ENCODE data around the gene PAX8. TPM values are rescaled to one million over a fixed set of nuclear protein-coding genes. Genes with fewer than 3 reads are reported as not detected.

The PAX8 gene
- total RNA-seq, 6 experiments from 2014 or later: 0.33 to 6.7 (median 5.1) TPM

- Mint-ChIP-seq H3K4me1 (ENCODE audit: low read depth) (no peaks in the 10 kb centered on the region), H3K4me3 (no peak overlapping the region), H3K27ac (no peak overlapping the region), H3K36me3 (ENCODE audit: low read depth) (no peaks in the 10 kb centered on the region), H3K27me3 (ENCODE audit: insufficient read depth) (peaks cover 16% of the 10 kb centered on the region), H3K9me3 (no peaks in the 10 kb centered on the region)
- DNase-seq: no peak
- TF ChIP-seq CTCF (IDR thresholded peaks at IDR 0.05): no peak
Measured at GRCh38 chr2:113187771-113188170, 91.0 kb downstream of the PAX8 start.

DNA sequence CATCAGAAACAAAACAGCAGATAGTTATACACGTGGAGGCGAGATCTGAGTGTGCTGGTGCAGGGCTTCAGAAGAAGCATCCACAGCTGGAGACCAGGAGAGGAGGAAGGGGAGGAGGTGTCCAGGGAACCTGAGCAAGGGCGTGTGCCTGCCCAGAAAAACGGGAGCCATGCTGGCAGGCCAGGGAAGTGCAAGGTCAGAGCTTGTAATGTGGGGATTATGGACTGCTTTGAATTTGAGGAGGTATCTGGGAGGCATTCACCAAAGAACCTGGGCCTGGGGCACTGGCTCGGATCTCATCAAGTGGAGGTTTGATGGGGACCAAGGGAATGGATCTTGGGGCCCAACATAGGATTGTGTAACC, 92.3 kb downstream of the PAX8 start:
- Mint-ChIP-seq H3K4me1 (ENCODE audit: low read depth) (no peaks in the 10 kb centered on the region), H3K27me3 (ENCODE audit: insufficient read depth) (peaks cover 16% of the 10 kb centered on the region), H3K36me3 (ENCODE audit: low read depth) (no peaks in the 10 kb centered on the region), H3K4me3 (no peak overlapping the region), H3K27ac (no peak overlapping the region), H3K9me3 (no peaks in the 10 kb centered on the region)
- no peak for TF ChIP-seq CTCF (IDR thresholded peaks at IDR 0.05)
- no peak for DNase-seq

GRCh38 chr2:113185664-113186432, 92.9 kb downstream of the PAX8 start:
- Mint-ChIP-seq H3K4me1 (ENCODE audit: low read depth) (no peaks in the 10 kb centered on the region), H3K27me3 (ENCODE audit: insufficient read depth) (peaks cover 19% of the 10 kb centered on the region), H3K27ac (no peak overlapping the region), H3K36me3 (ENCODE audit: low read depth) (no peaks in the 10 kb centered on the region), H3K4me3 (no peak overlapping the region), H3K9me3 (no peaks in the 10 kb centered on the region)
- DNase-seq: no peak
- TF ChIP-seq CTCF (IDR thresholded peaks at IDR 0.05): no peak

DNA sequence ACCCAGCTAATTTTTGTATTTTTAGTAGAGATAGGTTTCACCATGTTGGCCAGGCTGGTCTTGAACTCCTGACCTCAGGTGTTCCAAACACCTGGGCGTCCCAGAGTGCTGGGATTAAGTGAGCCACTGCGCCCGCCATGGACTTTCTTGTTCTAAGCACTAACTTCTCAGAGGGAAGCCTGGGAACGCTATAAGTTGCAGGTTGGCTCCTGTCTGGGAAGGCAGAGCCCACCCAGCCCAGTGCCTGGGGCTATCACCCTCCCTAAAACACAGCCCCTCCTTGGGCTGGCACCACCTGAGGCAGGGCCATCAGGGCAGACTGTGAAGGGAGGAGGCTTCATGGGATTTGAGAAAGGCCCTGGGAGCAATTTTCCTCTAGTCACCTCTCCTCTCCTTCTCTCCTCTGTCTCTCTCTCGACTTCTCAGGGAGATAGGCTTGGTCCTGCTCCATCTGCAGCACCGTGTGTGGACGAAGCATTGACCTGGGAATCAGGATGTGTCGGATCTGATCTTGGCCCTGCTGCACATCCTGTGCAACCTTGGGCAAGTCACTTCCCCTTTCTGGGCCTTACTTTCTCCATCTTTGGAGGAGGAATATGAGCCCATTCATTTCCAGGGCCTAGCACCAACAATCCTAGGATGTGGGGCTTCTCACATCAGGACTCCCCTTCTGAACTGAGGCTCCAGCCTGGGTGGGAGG, 94.0 kb downstream of the PAX8 start:
- TF ChIP-seq CTCF (IDR thresholded peaks at IDR 0.05): no peak
- Mint-ChIP-seq H3K9me3 (no peaks in the 10 kb centered on the region), H3K27ac (no peak overlapping the region), H3K4me3 (no peak overlapping the region), H3K4me1 (ENCODE audit: low read depth) (no peaks in the 10 kb centered on the region), H3K27me3 (ENCODE audit: insufficient read depth) (peaks cover 18% of the 10 kb centered on the region), H3K36me3 (ENCODE audit: low read depth) (no peaks in the 10 kb centered on the region)
- no peak for DNase-seq

DNA sequence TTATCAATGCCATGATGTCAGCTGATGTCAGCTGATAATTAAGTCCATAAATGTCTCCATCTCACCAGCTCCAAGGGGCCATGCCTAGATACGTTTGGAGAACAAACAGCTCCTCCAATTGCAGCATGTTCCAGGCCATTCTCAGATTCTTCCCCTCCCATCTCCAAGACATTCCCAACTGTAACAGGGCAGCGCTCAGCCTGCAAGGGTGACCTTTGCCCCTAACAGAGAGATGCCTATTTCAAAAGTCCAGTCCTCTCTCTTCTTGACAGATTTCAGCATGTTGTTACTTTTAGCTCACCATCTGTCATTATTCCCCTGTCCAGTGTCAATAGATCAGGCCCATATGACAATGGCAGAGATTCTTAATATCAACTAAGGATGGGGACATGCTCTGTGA, 95.0 kb downstream of the PAX8 start:
- DNase-seq: no peak
- peaks cover 20% of the 10 kb centered on the region for H3K27me3 Mint-ChIP-seq (ENCODE audit: insufficient read depth)
- no peak overlapping the region for H3K27ac Mint-ChIP-seq
- no peaks in the 10 kb centered on the region for H3K36me3 Mint-ChIP-seq (ENCODE audit: low read depth)
- no peaks in the 10 kb centered on the region for H3K4me1 Mint-ChIP-seq (ENCODE audit: low read depth)
- H3K9me3 Mint-ChIP-seq: no peaks in the 10 kb centered on the region
- no peak for TF ChIP-seq CTCF (IDR thresholded peaks at IDR 0.05)
- no peak overlapping the region for H3K4me3 Mint-ChIP-seq

Data from HFFc6 (cell line).